Heart right ventricle (tissue), 16 donors: ENCODE results near the gene ZFHX3. TPM values are rescaled to one million over a fixed set of nuclear protein-coding genes. Genes with fewer than 3 reads are reported as not detected.

ENCODE experiments used
- ATAC-seq, 8 donors: fragments of 200-7000 bp; cut with Tn5 transposase; one replicate each; pipeline ENCODE4 v1.9.1; 2020; ENCODE audit warnings: mild to moderate bottlenecking in 8 of 8, moderate library complexity in 8 of 8, moderate number of reproducible peaks in 1 of 8
- DNase-seq, 2 donors: peaks; one replicate each; pipeline ENCODE4 v3.0.0-alpha.2; 2020
- H3K27ac ChIP-seq, 10 donors: fragments of 200-600 bp; sonication (generic) in 2 of 10; one replicate each; pipeline versions ENCODE4 v1.5.0 to v1.8.0; 2020 to 2022; ENCODE audit warnings: mild to moderate bottlenecking in 3 of 10
- H3K27me3 ChIP-seq, 7 donors: fragments of 200-600 bp; one replicate each; pipeline ENCODE4 v1.8.0; 2021 to 2022; ENCODE audit warnings: mild to moderate bottlenecking in 2 of 7
- H3K36me3 ChIP-seq, 9 donors: fragments of 200-600 bp; sonication (generic) in 1 of 9; one replicate each; pipeline versions ENCODE4 v1.5.0 to v1.8.0; 2020 to 2022; ENCODE audit warnings: mild to moderate bottlenecking in 2 of 9
- H3K4me1 ChIP-seq, 9 donors: fragments of 200-600 bp; sonication (generic) in 1 of 9; one replicate each; pipeline versions ENCODE4 v1.5.0 to v1.8.0; 2020 to 2022; ENCODE audit warnings: mild to moderate bottlenecking in 4 of 9
- H3K4me3 ChIP-seq, 10 donors: fragments of 200-600 bp; sonication (generic) in 2 of 10; one replicate each; pipeline versions ENCODE4 v1.5.0 to v1.8.0; 2020 to 2022; ENCODE audit warnings: mild to moderate bottlenecking in 7 of 10, moderate library complexity in 2 of 10
- H3K9me3 ChIP-seq, 11 donors: fragments of 200-600 bp in 10 of 11; sonication (generic) in 2 of 11; one replicate each; pipeline versions ENCODE4 v1.5.0 to v1.8.0; 2013 to 2022; ENCODE audit warnings: mild to moderate bottlenecking in 2 of 11, control low read depth in 1 of 11, moderate library complexity in 1 of 11
- CTCF ChIP-seq, 9 donors: fragments of 200-600 bp; sonication (generic) in 2 of 9; IDR thresholded peaks; one replicate each; pipeline versions ENCODE4 v1.5.0 to v1.8.0; 2021 to 2022; ENCODE audit warnings: antibody characterized with exemption in 9 of 9, mild to moderate bottlenecking in 5 of 9, moderate library complexity in 1 of 9
- WGBS, 2 donors: extraction: QIAGEN DNeasy Blood & Tissue Kit; methylation state at CpG; one replicate each; pipeline ENCODE4 v1.1.7; 2013; ENCODE audit warnings: inconsistent platforms in 1 of 2; 5-methylcytosine and 5-hydroxymethylcytosine counted together
- intact Hi-C, 10 donors: fragments of 100-400 bp; cut with DNase I; formaldehyde crosslinking; loops; one replicate each; pipeline versions ENCODE4 v1.11.1 to v1.14.2; 2022
- polyA plus RNA-seq, 2 donors: library from polyadenylated mRNA; stranded (reverse); fragments of 200-250 nt; gene quantifications; one replicate each; pipeline ENCODE4 v1.2.3, GENCODE V29; 2013
- total RNA-seq, 10 donors: library from RNA; stranded (reverse); fragmentation: NEBNext Ultra II Directional in 3 of 10; extraction: Animal tissue kit (Norgen Biotek cat#: 25700) in 3 of 10; gene quantifications; one replicate each; pipeline versions ENCODE4 v1.2.1 to v1.2.4, GENCODE V29; 2021 to 2023
- donor health status: Arrhythmogenic right ventricular cardiomyopathy.
- donor health status: ischemic (EF 13 %, LVEDD 7.1; RV severe dilation, severe dysfunction).
- donor health status: healthy with polysubstance abuse.
- donor health status: DM: no; HTN: yes; CAD: no.
- donor health status: DM: no; HTN: no; CAD: no.
- donor health status: ischemic (EF 25% LVEDD 6.9; RV normal size, moderate dysfunction).
- donor health status: ischemic (EF 25% LVEDD 5.7; RV mildly dilated, moderate dysfunction).
- donor health status: healthy.
- donor health status: DM: yes; HTN: yes; CAD: no.
- donor health status: Ischemic cardiomyopathy.
- donor health status: ischemic (EF 35%, LVEDD 5.7; RV mildly dilated, moderate dysfunction).
- donor health status: nonischemic (EF 11% LVEDD 7.7; RV severe dilation, severe dysfunction).
- donor health status: DM: yes; HTN: yes; CAD: no.
- donor health status: PGD.
- donor health status: ischemic (EF 29% LVEDD 5.4; RV normal size, mild dysfunction).
- donor health status: nonischemic (EF 23%, LVEDD 6.1; RV moderate dilation, normal function).

The ZFHX3 gene
- total and polyA plus RNA-seq, 12 donors: 1.6 to 15.2 (median 10.4) TPM

DNA sequence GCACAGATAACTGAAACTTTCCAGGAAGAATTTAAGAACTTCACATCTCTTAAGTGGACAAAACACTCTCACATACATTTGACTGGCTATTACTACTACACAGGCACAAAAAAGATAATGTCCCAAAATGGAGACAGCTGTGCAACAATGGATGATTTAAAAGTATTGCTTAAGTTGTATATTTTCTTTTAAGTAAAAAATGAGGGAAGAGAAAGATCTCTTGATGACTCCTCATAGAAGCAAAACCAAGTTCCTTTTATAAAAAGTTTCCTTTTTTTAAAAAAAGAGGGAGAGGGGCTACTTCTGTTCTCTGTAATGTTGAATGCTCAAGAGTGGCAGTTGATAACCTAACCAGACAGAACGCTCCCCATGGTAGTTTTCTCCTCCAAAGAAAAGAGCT lies 195.5 kb downstream of the ZFHX3 start:
- no peak overlapping the region for H3K4me3 ChIP-seq
- peak overlapping the region in 3 of 10 donors; percentile 39 to 80 (median 79) for H3K27ac ChIP-seq
- no peak for TF ChIP-seq CTCF (IDR thresholded peaks at IDR 0.05)
- no peak for ATAC-seq
- H3K27me3 ChIP-seq: no peaks in the 10 kb centered on the region
- H3K4me1 ChIP-seq: peaks cover 9 to 67% (median 40%) of the 10 kb centered on the region in 9 donors
- H3K36me3 ChIP-seq: no peaks in the 10 kb centered on the region
- no peaks in the 10 kb centered on the region for H3K9me3 ChIP-seq
- no peak for DNase-seq
- WGBS, 2 donors: 96 to 100% methylated on average over 1 of the region's 1 CpG
- intact Hi-C loops: no loop called here

DNA sequence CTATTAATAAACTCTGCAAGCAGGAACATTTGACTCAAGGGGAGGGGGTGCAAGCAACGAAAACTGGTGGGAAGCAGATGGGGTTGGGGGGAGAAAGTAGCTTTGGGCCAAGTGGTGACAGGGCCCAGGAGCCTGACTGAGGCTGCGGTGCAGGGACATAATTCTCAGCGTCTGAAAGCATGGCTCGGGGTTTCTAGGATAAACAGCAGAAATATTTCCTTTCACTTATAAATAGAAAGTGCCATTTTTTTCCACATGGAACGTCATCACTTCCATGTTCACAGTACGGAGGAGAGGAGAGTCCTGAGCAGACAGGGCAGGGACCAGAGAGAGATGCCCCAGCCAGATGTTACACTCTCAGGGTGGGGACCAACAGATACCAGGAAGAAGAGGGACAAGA lies 197.1 kb downstream of the ZFHX3 start:
- WGBS, 2 donors: 39 to 61% methylated on average over 6 of the region's 6 CpGs
- TF ChIP-seq CTCF (IDR thresholded peaks at IDR 0.05): no peak
- Histone ChIP-seq H3K4me3 (no peak overlapping the region), H3K9me3 (no peaks in the 10 kb centered on the region), H3K27ac (peak overlapping the region in 9 of 10 donors; percentile 34 to 84 (median 72)), H3K4me1 (peaks cover 11 to 83% (median 50%) of the 10 kb centered on the region in 9 donors), H3K36me3 (no peaks in the 10 kb centered on the region), H3K27me3 (no peaks in the 10 kb centered on the region)
- intact Hi-C loops: no loop called here
- DNase-seq: peak in 1 of 2 donors; percentile 58
- peak; percentile 20 to 53 (median 41) for ATAC-seq

DNA sequence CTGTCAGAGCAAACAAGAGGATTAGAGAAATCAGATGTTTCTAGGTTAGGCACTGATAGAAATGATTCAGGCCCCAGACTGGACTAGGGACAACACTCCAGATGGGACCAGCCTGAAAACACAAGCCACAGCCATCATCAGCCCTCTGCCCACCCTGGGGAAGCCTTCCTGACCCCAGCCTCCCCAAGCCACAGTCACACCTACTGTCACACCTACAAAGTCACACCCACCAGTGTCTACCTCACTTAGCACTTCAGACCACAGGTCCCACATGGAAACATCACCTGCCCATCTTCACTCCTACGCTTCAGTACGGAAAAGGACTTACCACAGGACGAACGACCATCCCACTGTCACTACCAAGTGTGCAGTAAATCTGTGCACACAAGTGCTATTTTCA lies 197.9 kb downstream of the ZFHX3 start:
- no peak for TF ChIP-seq CTCF (IDR thresholded peaks at IDR 0.05)
- Histone ChIP-seq H3K27ac (peak overlapping the region in 9 of 10 donors; percentile 27 to 84 (median 72)), H3K36me3 (no peaks in the 10 kb centered on the region), H3K4me1 (peaks cover 11 to 91% (median 57%) of the 10 kb centered on the region in 9 donors), H3K4me3 (no peak overlapping the region), H3K27me3 (no peaks in the 10 kb centered on the region), H3K9me3 (no peaks in the 10 kb centered on the region)
- 91 to 93% methylated on average over 4 of the region's 4 CpGs for WGBS, 2 donors
- DNase-seq (no peak), ATAC-seq (no peak)
- intact Hi-C loops: no loop called here

DNA sequence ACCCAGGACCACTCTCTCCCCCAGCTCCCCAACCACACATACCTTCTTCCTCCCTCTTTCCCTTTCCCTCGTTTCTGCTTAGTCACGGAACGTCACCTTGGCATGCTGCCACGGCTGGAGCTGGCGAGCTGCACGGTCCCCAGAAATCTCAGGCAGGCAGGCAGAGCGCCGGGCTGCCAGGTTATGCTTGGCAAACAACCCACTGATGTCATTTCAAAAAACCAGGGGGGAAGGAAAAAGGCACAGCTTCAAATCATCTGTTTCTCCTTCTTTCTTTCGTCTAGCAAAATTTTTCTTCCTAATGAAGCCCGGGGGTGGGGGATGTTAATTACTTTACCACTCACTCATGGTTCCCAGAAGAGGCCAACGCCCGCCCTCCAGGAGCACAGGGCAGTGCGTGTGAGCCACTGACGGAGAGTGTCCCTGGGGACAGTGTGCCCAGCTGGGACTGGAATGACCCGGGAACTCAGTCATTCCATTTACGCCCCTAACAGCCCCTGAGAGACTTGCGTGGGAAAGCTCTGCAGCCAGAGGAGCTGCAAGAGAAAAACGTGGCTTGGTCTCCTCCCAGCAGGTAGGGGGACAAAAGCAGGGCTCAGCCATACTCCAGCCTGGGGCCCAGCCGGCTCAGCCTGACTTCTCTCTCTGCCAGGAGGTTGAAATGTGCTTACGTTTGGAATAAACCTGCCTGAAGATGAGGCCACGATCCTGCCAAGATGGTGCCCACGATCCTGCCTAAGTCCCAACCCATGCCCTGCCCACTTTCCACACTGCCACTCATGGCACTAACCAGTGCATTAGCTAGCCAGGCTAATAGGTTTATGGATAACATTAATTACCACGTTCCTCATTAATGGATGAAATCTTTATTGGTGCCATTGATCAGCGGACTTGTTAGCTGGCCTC lies 198.9 kb downstream of the ZFHX3 start:
- TF ChIP-seq CTCF (IDR thresholded peaks at IDR 0.05): no peak
- WGBS, 2 donors: 21% methylated on average over 24 of the region's 24 CpGs
- DNase-seq (peak; percentile 89 to 91), ATAC-seq (peak; percentile 57 to 89 (median 78))
- H3K27me3 ChIP-seq: no peaks in the 10 kb centered on the region
- peak overlapping the region in 9 of 10 donors; percentile 12 to 37 (median 21) for H3K4me3 ChIP-seq
- peaks cover 11 to 93% (median 57%) of the 10 kb centered on the region in 9 donors for H3K4me1 ChIP-seq
- intact Hi-C loops: loop anchor here in 5 of 10 donors (5.0 to 10.0 kb wide), 4 partner anchors 86 to 344 kb away; partner anchors contain the start of gene ZFHX3 (in 3 of the 5)
- no peaks in the 10 kb centered on the region for H3K36me3 ChIP-seq
- no peaks in the 10 kb centered on the region for H3K9me3 ChIP-seq
- H3K27ac ChIP-seq: peak overlapping the region; percentile 51 to 84 (median 71)
